ENCODE data around the gene RAB11A.

DNA sequence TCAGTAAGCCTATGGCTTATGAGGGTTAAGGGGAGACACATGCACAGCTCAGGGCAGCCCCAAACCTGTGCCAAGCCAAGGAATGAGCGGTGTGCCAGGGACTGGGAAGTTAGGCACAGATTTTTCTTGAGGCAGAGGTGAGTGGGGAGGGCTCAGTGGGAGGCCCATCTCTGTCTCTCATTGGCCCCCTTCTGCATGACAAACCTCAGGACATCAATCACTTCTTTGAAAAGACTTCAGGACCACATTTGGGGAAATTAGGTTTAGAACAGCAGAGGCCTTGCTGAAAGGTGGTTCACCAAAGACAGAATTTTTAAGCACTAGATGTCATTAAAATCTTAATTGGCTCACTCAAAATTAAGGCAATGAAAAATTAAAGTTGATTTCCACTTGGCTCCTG lies 57.2 kb downstream of the RAB11A start:
- TF ChIP-seq, protein P1, sequence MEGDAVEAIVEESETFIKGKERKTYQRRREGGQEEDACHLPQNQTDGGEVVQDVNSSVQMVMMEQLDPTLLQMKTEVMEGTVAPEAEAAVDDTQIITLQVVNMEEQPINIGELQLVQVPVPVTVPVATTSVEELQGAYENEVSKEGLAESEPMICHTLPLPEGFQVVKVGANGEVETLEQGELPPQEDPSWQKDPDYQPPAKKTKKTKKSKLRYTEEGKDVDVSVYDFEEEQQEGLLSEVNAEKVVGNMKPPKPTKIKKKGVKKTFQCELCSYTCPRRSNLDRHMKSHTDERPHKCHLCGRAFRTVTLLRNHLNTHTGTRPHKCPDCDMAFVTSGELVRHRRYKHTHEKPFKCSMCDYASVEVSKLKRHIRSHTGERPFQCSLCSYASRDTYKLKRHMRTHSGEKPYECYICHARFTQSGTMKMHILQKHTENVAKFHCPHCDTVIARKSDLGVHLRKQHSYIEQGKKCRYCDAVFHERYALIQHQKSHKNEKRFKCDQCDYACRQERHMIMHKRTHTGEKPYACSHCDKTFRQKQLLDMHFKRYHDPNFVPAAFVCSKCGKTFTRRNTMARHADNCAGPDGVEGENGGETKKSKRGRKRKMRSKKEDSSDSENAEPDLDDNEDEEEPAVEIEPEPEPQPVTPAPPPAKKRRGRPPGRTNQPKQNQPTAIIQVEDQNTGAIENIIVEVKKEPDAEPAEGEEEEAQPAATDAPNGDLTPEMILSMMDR (IDR thresholded peaks at IDR 0.05; ENCODE audit: poor library complexity), result no peak
- TF ChIP-seq EZH2 (IDR thresholded peaks at IDR 0.05; ENCODE audit: borderline replicate concordance) (no peak), EZH2phosphoT487 (IDR thresholded peaks at IDR 0.05; ENCODE audit: low read depth, severe bottlenecking, unreplicated experiment) (no peak)

Data from hepatocyte (in vitro differentiated cells).